Measurements from ENCODE around the gene FNBP1. TPM values are rescaled to one million over a fixed set of nuclear protein-coding genes. Genes with fewer than 3 reads are reported as not detected.

The FNBP1 gene
- total and polyA plus RNA-seq, 9 donors, result 15.0 to 28.4 (median 18.2) TPM

DNA sequence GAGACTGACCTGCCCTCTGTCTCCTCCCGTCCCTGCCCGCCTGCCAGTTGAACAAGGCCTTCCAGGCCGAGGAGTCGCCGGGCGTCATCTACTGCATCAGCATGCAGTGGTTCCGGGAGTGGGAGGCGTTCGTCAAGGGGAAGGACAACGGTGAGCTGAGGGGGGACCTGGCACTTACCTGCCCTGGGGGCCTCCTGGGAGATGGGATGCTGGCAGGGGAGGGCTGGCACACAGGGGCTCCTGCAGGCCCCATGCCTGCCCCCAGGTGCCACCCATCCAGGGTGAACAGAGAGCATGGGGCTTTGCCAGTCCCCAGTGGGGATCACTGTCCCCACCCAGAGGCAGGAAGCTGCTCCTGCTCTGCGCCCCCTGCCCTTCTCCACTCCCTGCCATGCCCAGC, 164.7 kb downstream of the FNBP1 start:
- Histone ChIP-seq H3K4me1 (ENCODE audit: control insufficient read depth, insufficient read depth, low read length) (peaks cover 17% of the 10 kb centered on the region), H3K4me3 (ENCODE audit: low read length) (no peak overlapping the region), H3K36me3 (ENCODE audit: control insufficient read depth, insufficient read depth, low read length) (peaks cover 47% of the 10 kb centered on the region), H3K27ac (ENCODE audit: low read length) (no peak overlapping the region), H3K9me3 (replicated peaks; ENCODE audit: control insufficient read depth, low read depth, low read length) (no peaks in the 10 kb centered on the region), H3K27me3 (ENCODE audit: control insufficient read depth, insufficient read depth, low read length) (no peaks in the 10 kb centered on the region)
- DNase-seq, result no peak
- whole genome bisulfite sequencing (ENCODE audit: insufficient coverage), result 97% methylated on average over 7 of the region's 11 CpGs

- no peaks in the 10 kb centered on the region for H3K27me3 ChIP-seq (ENCODE audit: control insufficient read depth, insufficient read depth, low read length)
- H3K36me3 ChIP-seq (ENCODE audit: control insufficient read depth, insufficient read depth, low read length), result peaks cover 42% of the 10 kb centered on the region
- WGBS (ENCODE audit: insufficient coverage), result 89% methylated on average over 6 of the region's 7 CpGs
- H3K4me1 ChIP-seq (ENCODE audit: control insufficient read depth, insufficient read depth, low read length), result peaks cover 15% of the 10 kb centered on the region
- H3K9me3 ChIP-seq (replicated peaks; ENCODE audit: control insufficient read depth, low read depth, low read length), result no peaks in the 10 kb centered on the region
- DNase-seq, result no peak
- no peak overlapping the region for H3K27ac ChIP-seq (ENCODE audit: low read length)
- no peak overlapping the region for H3K4me3 ChIP-seq (ENCODE audit: low read length)
These were observed 166.2 kb downstream of the FNBP1 start for GRCh38 chr9:129876815-129877214.

DNA sequence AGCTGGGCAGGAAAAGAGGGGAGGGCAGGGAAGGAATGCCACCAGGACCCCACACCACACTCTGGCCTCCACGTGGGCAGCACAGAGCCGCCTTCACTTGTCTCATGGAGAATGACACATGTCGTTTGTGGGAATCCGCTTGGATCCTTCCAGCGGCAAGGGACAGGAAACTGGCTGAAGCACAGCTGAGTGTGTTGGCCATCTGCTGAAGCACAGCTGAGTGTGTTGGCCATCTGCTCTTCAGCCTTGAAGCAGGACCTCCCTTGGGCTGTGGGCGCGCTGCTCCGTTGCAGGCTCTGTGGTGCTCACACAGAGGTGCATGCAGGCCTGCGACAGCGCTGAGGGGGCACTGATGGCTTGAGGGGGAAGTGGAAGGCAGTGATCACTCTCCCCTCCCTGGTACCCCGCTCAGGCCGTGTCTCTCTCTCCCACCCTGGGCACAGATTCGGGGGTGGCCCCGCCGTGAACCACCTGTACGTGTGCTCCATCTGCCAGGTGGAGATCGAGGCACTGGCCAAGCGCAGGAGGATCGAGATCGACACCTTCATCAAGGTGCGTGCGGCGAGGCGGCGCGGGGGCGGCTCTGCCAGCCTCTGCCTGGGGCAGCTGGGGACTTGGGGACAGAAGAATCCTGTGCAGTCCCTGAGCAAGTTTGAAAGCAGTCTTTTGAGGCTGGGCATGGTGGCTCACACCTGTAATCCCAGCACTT, 167.1 kb downstream of the FNBP1 start:
- Histone ChIP-seq H3K27ac (ENCODE audit: low read length) (no peak overlapping the region), H3K4me1 (ENCODE audit: control insufficient read depth, insufficient read depth, low read length) (peaks cover 10% of the 10 kb centered on the region), H3K36me3 (ENCODE audit: control insufficient read depth, insufficient read depth, low read length) (peaks cover 35% of the 10 kb centered on the region), H3K27me3 (ENCODE audit: control insufficient read depth, insufficient read depth, low read length) (no peaks in the 10 kb centered on the region), H3K9me3 (replicated peaks; ENCODE audit: control insufficient read depth, low read depth, low read length) (no peaks in the 10 kb centered on the region), H3K4me3 (ENCODE audit: low read length) (no peak overlapping the region)
- DNase-seq, result peak; percentile 65
- 83% methylated on average over 24 of the region's 27 CpGs for WGBS (ENCODE audit: insufficient coverage)

GRCh38 chr9:129875181-129875611, 167.8 kb downstream of the FNBP1 start:
- DNase-seq, result no peak
- Histone ChIP-seq H3K27ac (ENCODE audit: low read length) (no peak overlapping the region), H3K4me1 (ENCODE audit: control insufficient read depth, insufficient read depth, low read length) (peaks cover 7% of the 10 kb centered on the region), H3K36me3 (ENCODE audit: control insufficient read depth, insufficient read depth, low read length) (peaks cover 29% of the 10 kb centered on the region), H3K27me3 (ENCODE audit: control insufficient read depth, insufficient read depth, low read length) (no peaks in the 10 kb centered on the region), H3K9me3 (replicated peaks; ENCODE audit: control insufficient read depth, low read depth, low read length) (no peaks in the 10 kb centered on the region), H3K4me3 (ENCODE audit: low read length) (no peak overlapping the region)
- WGBS (ENCODE audit: insufficient coverage), result 77% methylated on average over 6 of the region's 23 CpGs

- Histone ChIP-seq H3K4me1 (ENCODE audit: control insufficient read depth, insufficient read depth, low read length) (peaks cover 5% of the 10 kb centered on the region), H3K27ac (ENCODE audit: low read length) (no peak overlapping the region), H3K36me3 (ENCODE audit: control insufficient read depth, insufficient read depth, low read length) (peaks cover 26% of the 10 kb centered on the region), H3K9me3 (replicated peaks; ENCODE audit: control insufficient read depth, low read depth, low read length) (no peaks in the 10 kb centered on the region), H3K4me3 (ENCODE audit: low read length) (no peak overlapping the region), H3K27me3 (ENCODE audit: control insufficient read depth, insufficient read depth, low read length) (no peaks in the 10 kb centered on the region)
- DNase-seq, result no peak
- 89% methylated on average over 34 of the region's 38 CpGs for WGBS (ENCODE audit: insufficient coverage)
These were observed 168.5 kb downstream of the FNBP1 start for GRCh38 chr9:129874261-129875101.

DNA sequence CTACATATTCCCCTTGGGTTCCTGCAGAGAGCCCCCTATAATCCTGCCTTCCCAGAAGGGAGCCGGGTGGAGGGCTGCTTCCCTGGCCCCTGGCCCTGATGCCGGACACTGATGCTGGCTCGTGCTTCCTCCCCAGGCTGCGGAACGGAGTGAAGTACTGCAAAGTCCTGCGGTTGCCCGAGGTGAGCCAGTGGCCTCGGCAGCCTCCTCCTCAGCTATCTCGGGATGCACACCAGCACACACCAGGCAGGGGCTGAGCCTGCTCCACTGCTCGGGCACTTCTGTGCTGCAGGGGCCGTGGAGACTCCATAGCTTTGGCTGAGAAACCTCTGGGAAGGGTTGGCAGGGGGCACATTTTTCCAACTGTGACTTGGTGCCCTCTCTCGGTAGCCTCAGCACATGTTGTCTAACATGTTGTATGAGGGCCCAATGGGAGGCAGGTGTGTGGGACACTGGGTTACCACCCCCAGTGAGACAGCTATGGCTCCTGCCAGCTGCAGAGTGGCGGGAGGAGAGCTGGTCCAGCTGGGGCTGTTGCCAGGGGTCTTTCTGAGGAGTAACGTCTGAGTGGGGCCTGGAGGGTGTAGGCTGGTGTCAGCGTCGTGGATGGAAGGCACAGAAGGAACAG, 169.3 kb downstream of the FNBP1 start:
- H3K36me3 ChIP-seq (ENCODE audit: control insufficient read depth, insufficient read depth, low read length), result peaks cover 34% of the 10 kb centered on the region

DNA sequence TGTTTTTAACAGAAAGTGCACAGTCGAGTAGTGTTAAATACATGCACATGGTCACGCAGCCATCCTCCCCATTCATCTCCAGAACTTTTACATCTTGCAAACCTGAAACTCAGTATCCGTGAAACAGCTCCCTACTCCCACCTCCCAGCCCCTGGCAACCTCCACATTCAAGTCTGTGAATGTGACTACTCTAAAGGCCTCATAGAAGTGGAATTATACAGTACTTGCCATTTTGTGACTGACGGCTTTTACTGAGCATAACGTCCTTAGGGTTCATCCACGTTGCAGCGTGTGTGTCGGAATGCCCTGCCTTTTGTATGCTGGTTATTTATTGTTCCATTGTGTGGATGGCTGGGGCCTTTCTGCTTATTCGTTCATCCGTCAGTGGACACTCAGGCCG, 171.9 kb downstream of the FNBP1 start:
- peaks cover 47% of the 10 kb centered on the region for H3K36me3 ChIP-seq (ENCODE audit: control insufficient read depth, insufficient read depth, low read length)
- no peaks in the 10 kb centered on the region for H3K9me3 ChIP-seq (replicated peaks; ENCODE audit: control insufficient read depth, low read depth, low read length)
- H3K27me3 ChIP-seq (ENCODE audit: control insufficient read depth, insufficient read depth, low read length), result no peaks in the 10 kb centered on the region
- peaks cover 12% of the 10 kb centered on the region for H3K4me1 ChIP-seq (ENCODE audit: control insufficient read depth, insufficient read depth, low read length)
- no peak for DNase-seq
- no peak overlapping the region for H3K4me3 ChIP-seq (ENCODE audit: low read length)
- no peak overlapping the region for H3K27ac ChIP-seq (ENCODE audit: low read length)
- WGBS (ENCODE audit: insufficient coverage), result 91% methylated on average over 6 of the region's 11 CpGs

More for the DNA sequence above, 169.3 kb downstream of the FNBP1 start:
- Histone ChIP-seq H3K9me3 (replicated peaks; ENCODE audit: control insufficient read depth, low read depth, low read length) (no peaks in the 10 kb centered on the region), H3K4me1 (ENCODE audit: control insufficient read depth, insufficient read depth, low read length) (peaks cover 5% of the 10 kb centered on the region), H3K4me3 (ENCODE audit: low read length) (no peak overlapping the region), H3K27me3 (ENCODE audit: control insufficient read depth, insufficient read depth, low read length) (no peaks in the 10 kb centered on the region), H3K27ac (ENCODE audit: low read length) (no peak overlapping the region)
- 79% methylated on average over 12 of the region's 16 CpGs for WGBS (ENCODE audit: insufficient coverage)
- no peak for DNase-seq

DNA sequence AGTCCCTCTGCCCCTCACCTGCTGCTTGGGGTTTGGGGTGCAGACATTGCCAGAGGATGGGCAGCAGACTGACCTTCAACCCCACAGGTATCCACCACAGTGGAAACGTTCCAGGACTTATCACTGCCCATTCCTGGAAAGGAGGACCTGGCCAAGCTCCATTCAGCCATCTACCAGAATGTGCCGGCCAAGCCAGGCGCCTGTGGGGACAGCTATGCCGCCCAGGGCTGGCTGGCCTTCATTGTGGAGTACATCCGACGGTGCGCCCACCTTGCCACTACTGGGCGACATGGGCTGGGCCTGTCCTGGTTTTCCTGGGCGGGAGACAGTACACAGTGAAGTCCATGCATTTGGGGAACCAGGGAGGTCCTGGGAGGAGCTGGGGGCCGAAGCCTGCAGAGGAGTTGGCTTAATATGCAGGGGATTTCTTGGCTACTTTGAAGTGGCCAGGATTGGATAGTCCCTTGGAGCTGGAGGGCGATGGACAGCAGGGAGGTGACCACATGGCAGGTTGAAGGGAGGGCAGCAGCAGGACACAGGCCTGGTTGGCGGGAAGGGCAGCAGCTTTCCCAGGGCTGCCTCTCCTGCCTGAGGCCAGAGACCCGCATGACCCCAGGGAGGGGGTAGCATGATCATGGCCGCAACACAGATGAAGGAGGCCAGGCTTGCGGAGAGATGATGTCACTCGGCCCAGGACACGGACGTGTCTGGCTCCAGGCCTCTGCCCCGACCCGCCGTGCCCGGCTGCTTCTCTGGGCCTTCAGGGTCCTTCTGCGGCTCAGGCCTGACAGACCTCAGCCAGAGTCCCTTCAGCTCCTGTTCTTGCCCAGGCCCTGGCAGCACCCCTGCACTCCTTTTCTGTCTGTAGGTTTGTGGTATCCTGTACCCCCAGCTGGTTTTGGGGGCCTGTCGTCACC, 173.1 kb downstream of the FNBP1 start:
- peaks cover 12% of the 10 kb centered on the region for H3K4me1 ChIP-seq (ENCODE audit: control insufficient read depth, insufficient read depth, low read length)
- H3K4me3 ChIP-seq (ENCODE audit: low read length), result no peak overlapping the region
- H3K9me3 ChIP-seq (replicated peaks; ENCODE audit: control insufficient read depth, low read depth, low read length), result no peaks in the 10 kb centered on the region
- 90% methylated on average over 24 of the region's 24 CpGs for WGBS (ENCODE audit: insufficient coverage)
- no peak overlapping the region for H3K27ac ChIP-seq (ENCODE audit: low read length)
- no peak for DNase-seq
- no peaks in the 10 kb centered on the region for H3K27me3 ChIP-seq (ENCODE audit: control insufficient read depth, insufficient read depth, low read length)
- peaks cover 44% of the 10 kb centered on the region for H3K36me3 ChIP-seq (ENCODE audit: control insufficient read depth, insufficient read depth, low read length)

DNA sequence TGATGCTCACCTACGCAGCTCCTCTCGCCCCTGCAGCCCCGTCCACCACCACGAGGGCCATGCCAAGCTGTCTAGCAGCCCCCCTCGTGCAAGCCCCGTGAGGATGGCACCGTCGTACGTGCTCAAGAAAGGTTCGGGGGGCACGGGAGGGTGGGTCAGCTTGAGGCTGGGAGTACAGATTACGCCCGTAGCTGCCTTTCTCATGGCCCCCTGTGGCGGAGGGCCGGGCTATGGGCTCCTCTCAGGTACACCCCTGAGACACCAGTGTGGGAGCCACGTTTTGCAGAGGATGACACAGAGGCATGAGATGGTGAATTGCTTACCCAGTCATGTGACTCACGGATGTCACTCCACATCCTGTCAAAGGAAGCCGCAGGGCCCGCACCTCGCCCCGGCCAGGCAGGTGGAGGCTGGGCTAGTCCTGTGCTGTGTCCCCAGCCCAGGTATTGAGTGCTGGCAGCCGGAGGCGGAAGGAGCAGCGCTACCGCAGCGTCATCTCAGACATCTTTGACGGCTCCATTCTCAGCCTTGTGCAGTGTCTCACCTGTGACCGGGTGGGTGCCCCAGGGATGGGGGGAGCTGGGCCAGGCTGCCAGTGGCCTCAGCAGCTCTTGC, 174.0 kb downstream of the FNBP1 start:
- WGBS (ENCODE audit: insufficient coverage), result 89% methylated on average over 28 of the region's 28 CpGs
- Histone ChIP-seq H3K36me3 (ENCODE audit: control insufficient read depth, insufficient read depth, low read length) (peaks cover 37% of the 10 kb centered on the region), H3K27ac (ENCODE audit: low read length) (no peak overlapping the region), H3K9me3 (replicated peaks; ENCODE audit: control insufficient read depth, low read depth, low read length) (no peaks in the 10 kb centered on the region), H3K4me1 (ENCODE audit: control insufficient read depth, insufficient read depth, low read length) (peaks cover 9% of the 10 kb centered on the region), H3K4me3 (ENCODE audit: low read length) (no peak overlapping the region), H3K27me3 (ENCODE audit: control insufficient read depth, insufficient read depth, low read length) (no peaks in the 10 kb centered on the region)
- no peak for DNase-seq
